SU-DHL-6 (cell line): ENCODE results near the gene POLD4.

Experiments
- EZH2phosphoT487 ChIP-seq: fragments of 200-600 bp; sonication (generic), shearing (Covaris generic); conservative IDR thresholded peaks from 2 replicates; pipeline ENCODE4 v1.6.1; 2018; ENCODE audit warnings: mild to moderate bottlenecking, antibody characterized with exemption, low read length, moderate library complexity, mixed read lengths
- TF ChIP-seq, protein P1 (sequence below): fragments of 200-600 bp; sonication (generic); IDR thresholded peaks from one replicate; pipeline ENCODE4 v1.5.1; 2017; ENCODE audit warnings: antibody characterized with exemption, mild to moderate bottlenecking, low read length, moderate library complexity; ENCODE audit not compliant: insufficient read depth, poor library complexity, severe bottlenecking

DNA sequence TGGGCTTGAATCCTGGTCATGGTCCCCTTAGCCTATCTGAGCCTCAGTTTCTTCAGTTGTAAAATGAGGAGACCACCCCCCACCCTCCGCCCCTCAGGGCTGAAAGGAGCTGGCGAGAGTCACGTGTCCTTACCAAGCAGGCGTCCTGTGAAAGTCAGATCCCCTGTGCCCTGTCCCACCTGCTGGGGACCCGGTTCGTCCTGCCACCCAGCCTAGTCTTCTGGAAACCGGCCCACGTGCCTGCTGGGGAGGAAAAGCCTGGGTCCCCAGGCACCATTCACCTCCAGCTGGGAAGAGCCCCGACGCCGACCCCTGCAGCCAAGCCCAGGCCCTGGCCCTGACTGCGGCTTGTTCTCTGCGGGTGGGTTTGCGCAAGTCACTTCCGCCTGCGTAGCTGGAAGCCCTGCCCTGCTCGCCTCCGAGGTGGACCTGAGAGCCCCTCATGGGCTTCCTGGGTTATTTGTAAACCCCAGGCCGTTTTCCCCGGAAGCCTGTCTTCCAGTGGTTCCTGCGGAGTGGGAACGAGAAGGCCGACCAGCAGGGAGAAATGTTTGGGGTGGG is 50.7 kb downstream of the POLD4 start:
- TF ChIP-seq, protein P1, sequence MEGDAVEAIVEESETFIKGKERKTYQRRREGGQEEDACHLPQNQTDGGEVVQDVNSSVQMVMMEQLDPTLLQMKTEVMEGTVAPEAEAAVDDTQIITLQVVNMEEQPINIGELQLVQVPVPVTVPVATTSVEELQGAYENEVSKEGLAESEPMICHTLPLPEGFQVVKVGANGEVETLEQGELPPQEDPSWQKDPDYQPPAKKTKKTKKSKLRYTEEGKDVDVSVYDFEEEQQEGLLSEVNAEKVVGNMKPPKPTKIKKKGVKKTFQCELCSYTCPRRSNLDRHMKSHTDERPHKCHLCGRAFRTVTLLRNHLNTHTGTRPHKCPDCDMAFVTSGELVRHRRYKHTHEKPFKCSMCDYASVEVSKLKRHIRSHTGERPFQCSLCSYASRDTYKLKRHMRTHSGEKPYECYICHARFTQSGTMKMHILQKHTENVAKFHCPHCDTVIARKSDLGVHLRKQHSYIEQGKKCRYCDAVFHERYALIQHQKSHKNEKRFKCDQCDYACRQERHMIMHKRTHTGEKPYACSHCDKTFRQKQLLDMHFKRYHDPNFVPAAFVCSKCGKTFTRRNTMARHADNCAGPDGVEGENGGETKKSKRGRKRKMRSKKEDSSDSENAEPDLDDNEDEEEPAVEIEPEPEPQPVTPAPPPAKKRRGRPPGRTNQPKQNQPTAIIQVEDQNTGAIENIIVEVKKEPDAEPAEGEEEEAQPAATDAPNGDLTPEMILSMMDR = no peak
- no peak for TF ChIP-seq EZH2phosphoT487
